ENCODE results near the gene C19orf33.

The C19orf33 gene

GRCh38 chr19:38298821-38299680, 5.0 kb upstream of the C19orf33 start:
- no peak for DNase-seq (ENCODE audit: low spot score)
- in situ Hi-C loops (cut with MboI; ENCODE audit: low sequenced_read_pairs, unreplicated experiment): no loop called here
- no peak for TF ChIP-seq CTCF (IDR thresholded peaks at IDR 0.05; ENCODE audit: borderline replicate concordance, control extremely low read depth, extremely low read depth, insufficient read depth, missing control alignments)

- in situ Hi-C loops (cut with MboI; ENCODE audit: low sequenced_read_pairs, unreplicated experiment): no loop called here
- no peak for TF ChIP-seq CTCF (IDR thresholded peaks at IDR 0.05; ENCODE audit: borderline replicate concordance, control extremely low read depth, extremely low read depth, insufficient read depth, missing control alignments)
- DNase-seq (ENCODE audit: low spot score): no peak
These were observed 358 bp downstream of the C19orf33 start for GRCh38 chr19:38304352-38304865.

GRCh38 chr19:38304866-38305429, 897 bp downstream of the C19orf33 start:
- no peak for DNase-seq (ENCODE audit: low spot score)
- in situ Hi-C loops (cut with MboI; ENCODE audit: low sequenced_read_pairs, unreplicated experiment): no loop called here
- no peak for TF ChIP-seq CTCF (IDR thresholded peaks at IDR 0.05; ENCODE audit: borderline replicate concordance, control extremely low read depth, extremely low read depth, insufficient read depth, missing control alignments)

GRCh38 chr19:38306236-38306635, 2.2 kb downstream of the C19orf33 start:
- in situ Hi-C loops (cut with MboI; ENCODE audit: low sequenced_read_pairs, unreplicated experiment): no loop called here
- DNase-seq (ENCODE audit: low spot score): no peak
- no peak for TF ChIP-seq CTCF (IDR thresholded peaks at IDR 0.05; ENCODE audit: borderline replicate concordance, control extremely low read depth, extremely low read depth, insufficient read depth, missing control alignments)

- no peak for DNase-seq (ENCODE audit: low spot score)
- no peak for TF ChIP-seq CTCF (IDR thresholded peaks at IDR 0.05; ENCODE audit: borderline replicate concordance, control extremely low read depth, extremely low read depth, insufficient read depth, missing control alignments)
- in situ Hi-C loops (cut with MboI; ENCODE audit: low sequenced_read_pairs, unreplicated experiment): no loop called here
These were observed 3.0 kb downstream of the C19orf33 start for GRCh38 chr19:38307076-38307475.

- no peak for TF ChIP-seq CTCF (IDR thresholded peaks at IDR 0.05; ENCODE audit: borderline replicate concordance, control extremely low read depth, extremely low read depth, insufficient read depth, missing control alignments)
- DNase-seq (ENCODE audit: low spot score): no peak
- in situ Hi-C loops (cut with MboI; ENCODE audit: low sequenced_read_pairs, unreplicated experiment): no loop called here
These were observed 3.5 kb downstream of the C19orf33 start for GRCh38 chr19:38307597-38307996.

Measured in GM13976 (cell line).